ENCODE results near the gene TBX18.
A peak's percentile ranks its signal among the peaks of the same experiment; 100 is the strongest.

Gene TBX18

GRCh38 chr6:84763003-84763885 lies 1.2 kb downstream of the TBX18 start:
- H3K4me2 ChIP-seq (ENCODE audit: low read length): peak overlapping the region; percentile 78
- H4K12ac ChIP-seq (ENCODE audit: low read depth, low read length): no peak overlapping the region
- H3K4me1 ChIP-seq (ENCODE audit: control insufficient read depth in 1 of 2, insufficient read depth in 2 of 2, low read length in 2 of 2): peaks cover 4 to 14% of the 10 kb centered on the region in 2 experiments
- no peak overlapping the region for H3K4ac ChIP-seq (ENCODE audit: low read depth, low read length)
- no peaks in the 10 kb centered on the region for H3K79me2 ChIP-seq (ENCODE audit: control insufficient read depth, insufficient read depth, low read length, poor library complexity)
- peaks cover 5% of the 10 kb centered on the region for H3K9me3 ChIP-seq (ENCODE audit: insufficient read depth, low read depth, low read length)
- no peak overlapping the region for H3K14ac ChIP-seq (ENCODE audit: low read length)
- no peaks in the 10 kb centered on the region for H3K79me1 ChIP-seq (ENCODE audit: low read length)
- no peak overlapping the region for H4K91ac ChIP-seq (ENCODE audit: low read depth, low read length)
- H3K23ac ChIP-seq (ENCODE audit: low read length): no peak overlapping the region
- H2BK5ac ChIP-seq (ENCODE audit: low read depth, low read length, poor library complexity): no peak overlapping the region
- no peak overlapping the region for H2BK120ac ChIP-seq (ENCODE audit: insufficient read depth, low read length, poor library complexity)
- no peak overlapping the region for H3K27ac ChIP-seq (ENCODE audit: low read depth, low read length)
- no peak overlapping the region for H2AK5ac ChIP-seq (ENCODE audit: low read length)
- DNase-seq: no peak
- H2BK12ac ChIP-seq (ENCODE audit: low read length): no peak overlapping the region
- WGBS (ENCODE audit: extremely low coverage, insufficient coverage, insufficient read length): no CpG with 5 or more reads among the region's 74 CpGs
- H3K18ac ChIP-seq (ENCODE audit: low read length): no peak overlapping the region
- no peak overlapping the region for H3K9ac ChIP-seq (ENCODE audit: low read length)
- no peaks in the 10 kb centered on the region for H3K36me3 ChIP-seq (ENCODE audit: control insufficient read depth in 1 of 2, insufficient read depth in 2 of 2, low read length in 2 of 2)
- no peak overlapping the region for H4K8ac ChIP-seq (ENCODE audit: low read depth, low read length)
- peak overlapping the region; percentile 66 for H3K4me3 ChIP-seq (ENCODE audit: low read depth, low read length)
- no peak overlapping the region for H2AFZ ChIP-seq (ENCODE audit: insufficient read depth, low read length, poor library complexity)
- H3K27me3 ChIP-seq (ENCODE audit: insufficient read depth, low read length): peaks cover 47% of the 10 kb centered on the region

GRCh38 chr6:84762220-84763002 lies 2.0 kb downstream of the TBX18 start:
- no peak overlapping the region for H2BK12ac ChIP-seq (ENCODE audit: low read length)
- H3K79me2 ChIP-seq (ENCODE audit: control insufficient read depth, insufficient read depth, low read length, poor library complexity): no peaks in the 10 kb centered on the region
- H4K8ac ChIP-seq (ENCODE audit: low read depth, low read length): no peak overlapping the region
- no CpG with 5 or more reads among the region's 40 CpGs for WGBS (ENCODE audit: extremely low coverage, insufficient coverage, insufficient read length)
- H2BK5ac ChIP-seq (ENCODE audit: low read depth, low read length, poor library complexity): no peak overlapping the region
- no peak overlapping the region for H3K14ac ChIP-seq (ENCODE audit: low read length)
- H4K91ac ChIP-seq (ENCODE audit: low read depth, low read length): no peak overlapping the region
- H3K27ac ChIP-seq (ENCODE audit: low read depth, low read length): no peak overlapping the region
- H3K27me3 ChIP-seq (ENCODE audit: insufficient read depth, low read length): peaks cover 39% of the 10 kb centered on the region
- H2AK5ac ChIP-seq (ENCODE audit: low read length): no peak overlapping the region
- H2BK120ac ChIP-seq (ENCODE audit: insufficient read depth, low read length, poor library complexity): no peak overlapping the region
- peak overlapping the region; percentile 78 for H3K4me2 ChIP-seq (ENCODE audit: low read length)
- peaks cover 5% of the 10 kb centered on the region for H3K9me3 ChIP-seq (ENCODE audit: insufficient read depth, low read depth, low read length)
- H3K36me3 ChIP-seq (ENCODE audit: control insufficient read depth in 1 of 2, insufficient read depth in 2 of 2, low read length in 2 of 2): no peaks in the 10 kb centered on the region
- H3K4me3 ChIP-seq (ENCODE audit: low read depth, low read length): no peak overlapping the region
- DNase-seq: no peak
- H3K79me1 ChIP-seq (ENCODE audit: low read length): no peaks in the 10 kb centered on the region
- no peak overlapping the region for H3K9ac ChIP-seq (ENCODE audit: low read length)
- H3K4ac ChIP-seq (ENCODE audit: low read depth, low read length): no peak overlapping the region
- H4K12ac ChIP-seq (ENCODE audit: low read depth, low read length): no peak overlapping the region
- H2AFZ ChIP-seq (ENCODE audit: insufficient read depth, low read length, poor library complexity): no peak overlapping the region
- no peak overlapping the region for H3K18ac ChIP-seq (ENCODE audit: low read length)
- H3K4me1 ChIP-seq (ENCODE audit: control insufficient read depth in 1 of 2, insufficient read depth in 2 of 2, low read length in 2 of 2): peaks cover 4 to 14% of the 10 kb centered on the region in 2 experiments
- no peak overlapping the region for H3K23ac ChIP-seq (ENCODE audit: low read length)

GRCh38 chr6:84758486-84758885 lies 5.9 kb downstream of the TBX18 start:
- no peak overlapping the region for H3K4me3 ChIP-seq (ENCODE audit: low read depth, low read length)
- H3K27ac ChIP-seq (ENCODE audit: low read depth, low read length): no peak overlapping the region
- H4K12ac ChIP-seq (ENCODE audit: low read depth, low read length): no peak overlapping the region
- H3K79me2 ChIP-seq (ENCODE audit: control insufficient read depth, insufficient read depth, low read length, poor library complexity): no peaks in the 10 kb centered on the region
- DNase-seq: no peak
- no peak overlapping the region for H2BK12ac ChIP-seq (ENCODE audit: low read length)
- H3K14ac ChIP-seq (ENCODE audit: low read length): no peak overlapping the region
- H2AK5ac ChIP-seq (ENCODE audit: low read length): no peak overlapping the region
- no peak overlapping the region for H4K8ac ChIP-seq (ENCODE audit: low read depth, low read length)
- H3K4ac ChIP-seq (ENCODE audit: low read depth, low read length): no peak overlapping the region
- no peak overlapping the region for H2AFZ ChIP-seq (ENCODE audit: insufficient read depth, low read length, poor library complexity)
- H3K79me1 ChIP-seq (ENCODE audit: low read length): no peaks in the 10 kb centered on the region
- H3K36me3 ChIP-seq (ENCODE audit: control insufficient read depth in 1 of 2, insufficient read depth in 2 of 2, low read length in 2 of 2): no peaks in the 10 kb centered on the region
- H3K4me1 ChIP-seq (ENCODE audit: control insufficient read depth in 1 of 2, insufficient read depth in 2 of 2, low read length in 2 of 2): peaks cover 2 to 7% of the 10 kb centered on the region in 2 experiments
- no peak overlapping the region for H3K9ac ChIP-seq (ENCODE audit: low read length)
- no peak overlapping the region for H2BK120ac ChIP-seq (ENCODE audit: insufficient read depth, low read length, poor library complexity)
- H2BK5ac ChIP-seq (ENCODE audit: low read depth, low read length, poor library complexity): no peak overlapping the region
- no peak overlapping the region for H3K18ac ChIP-seq (ENCODE audit: low read length)
- peaks cover 14% of the 10 kb centered on the region for H3K27me3 ChIP-seq (ENCODE audit: insufficient read depth, low read length)
- no peak overlapping the region for H3K4me2 ChIP-seq (ENCODE audit: low read length)
- H4K91ac ChIP-seq (ENCODE audit: low read depth, low read length): no peak overlapping the region
- H3K9me3 ChIP-seq (ENCODE audit: insufficient read depth, low read depth, low read length): no peaks in the 10 kb centered on the region
- H3K23ac ChIP-seq (ENCODE audit: low read length): no peak overlapping the region

- Histone ChIP-seq H2AK5ac (ENCODE audit: low read length) (no peak overlapping the region), H3K27me3 (ENCODE audit: insufficient read depth, low read length) (no peaks in the 10 kb centered on the region), H3K4me2 (ENCODE audit: low read length) (no peak overlapping the region)
Observed at GRCh38 chr6:84756877-84757276, 7.5 kb downstream of the TBX18 start.

More at GRCh38 chr6:84756877-84757276, 7.5 kb downstream of the TBX18 start:
- H3K4me1 ChIP-seq (ENCODE audit: control insufficient read depth in 1 of 2, insufficient read depth in 2 of 2, low read length in 2 of 2): no peaks in the 10 kb centered on the region
- no peak overlapping the region for H2BK5ac ChIP-seq (ENCODE audit: low read depth, low read length, poor library complexity)
- H3K4ac ChIP-seq (ENCODE audit: low read depth, low read length): no peak overlapping the region
- H3K36me3 ChIP-seq (ENCODE audit: control insufficient read depth in 1 of 2, insufficient read depth in 2 of 2, low read length in 2 of 2): no peaks in the 10 kb centered on the region
- no peak overlapping the region for H4K12ac ChIP-seq (ENCODE audit: low read depth, low read length)
- no peak overlapping the region for H4K91ac ChIP-seq (ENCODE audit: low read depth, low read length)
- WGBS (ENCODE audit: extremely low coverage, insufficient coverage, insufficient read length): no CpG with 5 or more reads among the region's 6 CpGs
- no peak overlapping the region for H2BK120ac ChIP-seq (ENCODE audit: insufficient read depth, low read length, poor library complexity)
- no peak overlapping the region for H3K14ac ChIP-seq (ENCODE audit: low read length)
- H3K27ac ChIP-seq (ENCODE audit: low read depth, low read length): no peak overlapping the region
- no peak overlapping the region for H3K23ac ChIP-seq (ENCODE audit: low read length)
- H3K9me3 ChIP-seq (ENCODE audit: insufficient read depth, low read depth, low read length): no peaks in the 10 kb centered on the region
- no peak overlapping the region for H3K4me3 ChIP-seq (ENCODE audit: low read depth, low read length)
- H3K18ac ChIP-seq (ENCODE audit: low read length): no peak overlapping the region
- no peak overlapping the region for H2AFZ ChIP-seq (ENCODE audit: insufficient read depth, low read length, poor library complexity)
- no peak overlapping the region for H3K9ac ChIP-seq (ENCODE audit: low read length)
- no peaks in the 10 kb centered on the region for H3K79me1 ChIP-seq (ENCODE audit: low read length)
- no peak overlapping the region for H2BK12ac ChIP-seq (ENCODE audit: low read length)
- no peaks in the 10 kb centered on the region for H3K79me2 ChIP-seq (ENCODE audit: control insufficient read depth, insufficient read depth, low read length, poor library complexity)
- no peak for DNase-seq
- H4K8ac ChIP-seq (ENCODE audit: low read depth, low read length): no peak overlapping the region

All from trophoblast cell (in vitro differentiated cells and primary cell).